GM19452 (cell line): ENCODE results near the gene GALNT14.

Experiments
- ATAC-seq: cut with Tn5 transposase; IDR thresholded peaks from one replicate; pipeline ENCODE4 v1.9.1; 2021; ENCODE audit not compliant: unreplicated experiment

The GALNT14 gene

DNA sequence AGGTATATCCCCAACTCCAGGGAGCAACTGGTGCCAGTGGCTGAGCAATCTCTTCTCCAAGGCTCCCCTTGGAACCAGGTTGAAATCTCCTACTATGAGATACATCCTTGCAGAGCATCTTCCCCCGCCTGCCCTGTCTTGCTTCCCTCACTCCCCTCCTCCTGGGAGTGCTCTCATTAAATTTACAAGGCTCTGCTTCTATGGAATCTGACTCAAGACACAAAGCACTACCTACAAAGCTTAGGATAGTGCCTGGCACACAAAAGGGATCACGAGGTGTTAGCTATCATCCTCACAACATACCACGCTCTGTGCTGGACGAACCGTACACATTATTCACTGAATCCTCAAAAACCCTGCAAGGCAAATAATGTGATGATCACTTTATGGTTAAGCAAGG is 121.6 kb downstream of the GALNT14 start:
- ATAC-seq, result no peak

DNA sequence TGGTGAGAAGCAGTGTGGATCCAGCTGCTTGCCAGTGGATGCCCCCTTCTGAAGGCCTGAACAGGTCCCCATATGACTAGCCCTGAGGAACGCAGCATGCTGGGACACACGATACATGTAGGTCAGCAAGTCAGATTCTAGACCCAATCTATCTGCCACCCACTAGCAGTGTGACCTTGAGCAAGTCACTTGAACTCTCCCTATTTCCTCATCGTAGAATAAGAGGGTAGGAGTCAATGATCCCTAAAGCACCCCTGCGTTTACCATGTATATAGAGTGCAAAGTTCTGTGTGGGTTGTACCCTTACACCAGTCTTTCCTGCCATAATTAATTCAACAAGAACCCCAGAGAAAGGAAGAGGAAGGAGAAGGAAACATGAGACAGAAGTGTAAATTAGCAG is 123.7 kb downstream of the GALNT14 start:
- no peak for ATAC-seq

DNA sequence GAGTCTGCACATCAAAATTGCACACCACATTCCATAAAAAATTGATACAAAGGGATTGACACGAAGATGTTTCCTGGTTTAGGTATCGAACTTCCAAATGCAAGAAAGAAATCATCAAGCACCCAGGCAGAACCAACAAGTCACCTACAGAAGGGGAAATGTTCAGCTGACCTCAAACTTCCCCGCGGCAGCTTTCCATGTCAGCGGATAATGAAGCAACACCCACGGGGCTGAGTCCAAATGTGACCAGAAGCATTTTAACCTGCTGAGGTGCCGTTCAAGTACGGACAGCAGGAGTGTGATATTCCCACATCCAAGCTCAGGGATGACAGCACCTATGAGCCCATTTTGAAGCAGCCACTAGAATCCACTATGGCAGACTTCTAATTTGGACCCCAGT is 124.9 kb downstream of the GALNT14 start:
- no peak for ATAC-seq

DNA sequence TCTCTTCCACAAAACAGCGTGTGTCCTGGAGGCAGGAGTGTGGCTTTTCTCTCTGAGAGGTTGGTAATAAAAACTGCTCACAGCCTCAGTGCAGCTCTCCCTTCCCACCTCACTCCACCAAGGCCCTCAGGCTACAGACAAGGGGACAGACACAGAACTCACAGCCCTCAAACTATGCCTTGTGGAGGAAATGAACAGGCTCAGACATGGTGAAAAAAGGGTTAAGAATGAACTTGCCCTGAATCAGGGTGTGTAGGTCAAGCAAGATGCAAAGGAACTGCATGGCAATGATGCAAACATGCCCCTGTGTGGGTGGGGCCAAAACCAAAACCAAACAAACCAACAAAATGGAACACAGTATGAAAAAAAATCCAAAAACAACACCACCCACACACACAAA is 125.8 kb downstream of the GALNT14 start:
- ATAC-seq, result no peak

DNA sequence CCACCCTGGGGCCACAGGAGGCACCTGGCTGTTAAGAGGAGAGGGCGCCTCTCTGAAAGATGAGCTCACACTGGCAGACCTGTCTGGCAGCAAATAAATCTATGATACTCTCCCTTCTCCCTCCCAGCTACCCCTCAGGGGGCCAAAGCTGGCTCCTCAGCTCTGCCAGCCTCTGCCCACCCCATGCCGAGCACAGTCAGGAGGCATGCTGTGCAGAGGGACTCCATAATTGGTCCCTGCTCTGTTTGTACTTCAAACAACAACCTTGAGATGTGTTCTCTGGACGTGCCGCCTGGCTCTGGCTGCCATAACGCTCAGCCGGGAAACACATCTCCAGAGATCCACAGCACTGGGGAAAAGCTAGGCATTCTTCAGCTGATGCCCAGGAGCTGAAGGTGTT is 126.7 kb downstream of the GALNT14 start:
- no peak for ATAC-seq

DNA sequence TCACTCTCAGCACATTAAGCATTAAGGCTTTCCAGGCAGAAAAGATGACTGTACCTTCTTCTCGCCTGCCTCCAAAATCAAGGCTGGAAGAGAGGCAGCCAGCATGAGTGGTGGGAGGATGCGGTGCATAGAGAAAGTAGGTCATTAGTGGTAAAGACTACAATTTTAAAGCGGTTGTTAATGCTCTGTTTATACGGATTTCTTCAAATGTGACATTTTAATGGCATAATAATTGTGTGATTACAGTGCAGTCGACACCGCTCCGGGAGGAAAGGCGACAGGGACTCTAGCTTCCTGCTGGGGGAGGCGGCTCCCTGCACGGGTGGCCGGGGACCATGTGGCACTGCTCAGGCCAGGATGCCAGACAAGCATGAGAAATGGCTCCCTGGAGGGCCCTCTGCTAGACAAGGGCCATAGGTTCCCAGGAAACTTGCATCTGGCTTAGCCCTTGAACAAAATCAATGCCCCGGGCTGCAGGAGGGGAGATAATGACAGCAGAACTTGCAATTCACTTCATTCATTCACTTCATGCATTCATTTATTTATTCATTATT is 129.6 kb downstream of the GALNT14 start:
- no peak for ATAC-seq

DNA sequence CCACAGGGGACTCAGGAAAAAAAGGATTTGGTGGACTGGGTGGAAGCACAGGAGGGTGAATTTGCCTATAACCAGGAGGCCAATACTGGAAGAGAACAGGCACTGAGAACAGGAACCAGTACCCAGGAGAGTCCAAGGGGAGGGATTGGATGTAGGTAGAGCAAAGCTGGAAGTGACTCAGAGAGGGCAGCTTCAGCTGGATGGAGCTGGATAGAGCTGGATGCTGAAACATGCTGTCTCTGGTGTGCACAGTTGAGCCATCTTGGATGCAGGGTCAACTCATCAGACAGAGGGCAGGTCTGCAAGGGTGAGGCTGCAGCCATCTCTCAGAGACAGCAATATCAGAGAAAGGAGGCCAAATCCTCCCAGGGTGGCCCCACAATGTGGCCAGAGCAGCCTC is 134.0 kb downstream of the GALNT14 start:
- ATAC-seq, result no peak

DNA sequence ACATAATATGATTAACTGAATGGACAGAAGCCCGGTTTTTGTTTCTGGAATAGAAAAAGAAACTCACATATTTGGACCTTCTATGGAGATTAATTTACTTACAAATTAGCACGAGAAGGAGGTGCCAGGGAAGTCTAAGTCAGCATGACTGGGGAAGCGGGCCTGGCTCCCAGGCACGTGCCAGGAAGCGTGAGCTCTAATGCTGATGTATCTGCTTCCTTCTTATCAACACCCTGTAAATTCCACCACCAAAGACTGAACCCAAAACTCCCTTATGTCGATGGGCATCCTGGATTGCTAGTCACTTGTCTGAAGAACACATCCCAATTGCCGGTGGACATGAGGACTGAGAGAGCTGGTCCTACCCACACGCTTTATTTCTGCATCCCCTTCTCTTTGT is 134.5 kb downstream of the GALNT14 start:
- no peak for ATAC-seq

DNA sequence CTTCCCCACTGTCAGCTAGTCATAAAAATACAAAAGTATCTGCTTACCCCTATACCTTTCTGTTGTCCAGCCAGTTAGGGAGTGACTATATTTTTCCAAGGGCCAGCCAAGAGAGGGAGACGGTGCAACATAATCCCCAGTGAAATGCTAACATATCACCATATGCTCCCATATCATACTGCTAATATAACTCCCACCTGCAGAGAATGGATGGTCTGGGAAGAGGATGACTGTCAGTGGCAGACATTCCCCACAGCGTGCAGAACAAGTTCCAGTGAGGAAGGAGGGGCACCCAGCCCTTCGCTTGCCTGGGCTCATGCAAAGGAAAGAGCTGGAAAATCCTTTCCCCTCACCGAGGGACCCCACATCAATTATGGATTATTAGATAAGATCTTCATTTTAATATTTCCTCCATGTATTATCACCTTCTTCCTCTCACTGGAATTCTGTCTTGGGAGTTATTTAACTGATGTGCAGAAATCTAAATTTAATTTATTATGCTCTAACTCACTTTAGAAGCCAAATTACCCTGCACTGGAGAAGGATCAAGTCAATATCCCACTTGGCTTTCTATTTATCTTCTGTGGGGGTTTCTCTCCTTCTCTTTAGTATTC is 135.6 kb downstream of the GALNT14 start:
- no peak for ATAC-seq

DNA sequence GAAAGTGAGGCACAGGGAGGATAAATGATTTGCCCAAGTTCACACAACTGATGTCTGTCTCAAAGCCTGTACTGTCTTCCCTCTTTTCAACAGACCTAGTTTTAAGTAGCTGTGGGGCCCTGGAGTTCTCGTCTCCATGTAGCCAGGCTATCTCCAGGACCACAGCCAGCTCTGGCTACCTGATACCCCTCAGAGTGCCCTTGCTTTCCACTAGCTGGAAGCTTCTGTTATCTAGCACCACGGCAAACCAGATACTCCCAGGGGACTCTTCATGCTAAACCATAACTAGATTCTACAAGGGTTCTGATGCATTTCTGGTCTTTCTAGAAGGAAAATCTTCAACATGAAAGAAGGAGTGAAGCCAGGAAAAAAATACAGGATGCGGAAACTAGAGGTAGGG is 137.3 kb downstream of the GALNT14 start:
- no peak for ATAC-seq

DNA sequence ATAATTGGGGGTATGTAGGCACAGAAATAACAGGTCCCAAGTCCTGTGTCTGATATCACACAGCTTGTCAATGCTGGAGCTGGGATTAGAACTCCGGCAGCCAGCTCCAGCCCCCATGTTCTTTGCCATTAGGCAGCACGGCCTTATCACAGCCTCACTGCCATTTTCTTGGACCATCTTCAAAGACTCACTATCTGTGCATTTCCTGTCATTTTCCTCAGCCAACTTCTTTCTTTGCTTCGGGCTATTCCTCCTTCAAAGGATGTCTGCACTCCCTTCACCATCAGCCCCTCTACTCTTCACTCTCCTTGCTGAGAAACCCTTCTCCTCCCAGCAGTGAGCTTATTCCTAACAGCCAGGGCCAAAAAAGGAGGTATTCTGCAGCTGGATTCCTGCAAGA is 139.6 kb downstream of the GALNT14 start:
- no peak for ATAC-seq

DNA sequence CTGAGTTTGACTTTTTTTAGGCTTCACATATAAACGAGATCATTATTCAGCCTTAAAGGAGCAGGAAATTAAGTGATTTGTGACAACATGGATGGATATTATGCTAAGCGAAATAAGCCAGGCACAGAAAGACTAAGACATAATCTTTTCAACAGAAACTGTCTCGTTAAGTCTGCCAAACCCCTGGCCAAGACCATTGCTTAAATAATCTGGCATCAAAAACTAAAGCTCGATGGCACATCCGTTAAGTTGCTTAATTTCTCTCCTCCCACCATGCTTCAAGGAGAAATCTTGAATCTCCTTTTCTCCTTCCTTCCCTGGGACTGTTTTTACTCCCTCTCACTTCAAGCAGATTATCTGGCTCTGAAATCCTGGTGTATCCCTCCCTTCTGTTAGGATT is 140.3 kb downstream of the GALNT14 start:
- ATAC-seq, result no peak

DNA sequence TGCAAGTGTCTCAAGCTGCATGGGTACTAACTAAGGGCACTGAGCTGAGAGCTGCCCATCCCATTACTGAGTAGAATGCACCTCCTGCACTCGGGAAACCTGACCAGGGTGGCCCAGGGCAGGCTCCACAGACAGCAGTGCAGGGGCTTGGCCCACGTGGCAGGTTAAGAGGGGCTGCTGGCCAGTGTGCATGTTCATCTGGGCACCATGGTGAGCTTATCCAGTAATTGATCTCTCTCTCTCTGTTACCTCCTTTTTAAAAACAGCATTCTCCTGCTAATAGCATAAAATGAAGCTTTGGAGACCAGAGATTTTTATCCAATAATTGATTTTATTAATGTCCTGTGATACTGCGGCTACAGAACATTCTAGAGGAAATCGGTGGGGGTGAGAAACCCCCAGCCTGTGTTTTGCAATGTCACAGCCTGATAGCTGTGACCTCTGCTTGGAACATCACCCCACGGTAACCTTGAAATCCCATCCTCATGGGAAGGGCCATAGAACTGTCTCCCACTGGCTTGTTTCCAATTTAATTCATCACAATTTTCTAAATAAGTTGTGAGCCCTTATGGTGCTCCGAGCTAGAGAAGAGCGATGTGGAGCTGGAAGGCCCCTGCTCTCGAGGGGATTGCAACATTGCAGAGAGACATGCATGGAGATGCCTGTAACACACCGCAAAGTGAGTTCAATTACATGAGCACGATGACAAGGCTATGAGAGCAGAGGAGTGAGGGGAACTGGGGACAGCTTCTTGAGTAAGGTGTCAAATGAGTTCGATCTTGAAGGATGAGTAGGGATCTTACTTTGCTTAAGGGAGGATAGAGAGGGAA is 143.8 kb downstream of the GALNT14 start:
- no peak for ATAC-seq

DNA sequence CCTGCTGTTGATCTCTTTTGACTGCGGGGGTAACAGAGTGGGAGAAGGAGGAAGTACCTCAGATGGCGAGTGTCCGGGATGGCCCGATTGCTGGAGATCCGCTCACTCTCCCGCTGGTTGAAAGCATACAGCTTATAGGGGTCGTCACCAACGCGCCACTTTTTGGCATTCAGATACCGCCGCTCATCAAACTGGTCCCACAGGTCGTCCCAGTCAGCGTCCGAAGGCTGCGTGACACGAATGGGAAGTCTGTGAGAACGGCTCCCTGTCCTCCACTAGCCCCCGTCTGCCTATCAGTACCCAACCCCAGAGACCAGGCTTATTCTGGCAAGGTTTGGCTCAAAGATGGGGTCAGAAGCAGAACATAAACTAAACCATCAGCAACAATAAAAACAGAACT is 145.5 kb downstream of the GALNT14 start:
- ATAC-seq, result no peak

DNA sequence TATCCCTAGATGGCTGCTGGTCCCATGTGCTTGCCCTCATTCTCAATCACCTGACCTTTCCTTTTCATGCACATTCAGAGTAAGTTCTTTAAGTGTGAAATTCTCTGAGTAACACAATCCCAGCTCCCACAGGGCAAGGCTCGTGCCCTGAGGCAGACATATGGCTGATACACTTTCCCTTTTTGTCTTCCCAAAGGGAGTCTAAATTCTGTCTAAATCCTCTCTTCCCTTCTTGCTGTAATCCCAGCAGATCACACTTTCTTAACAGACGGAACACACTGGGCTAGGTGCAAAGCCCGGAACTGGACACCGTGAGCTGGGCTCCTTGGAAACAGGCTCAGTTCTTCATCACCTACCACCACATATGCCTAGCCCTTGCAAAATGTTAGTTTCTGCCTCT is 147.6 kb downstream of the GALNT14 start:
- no peak for ATAC-seq

DNA sequence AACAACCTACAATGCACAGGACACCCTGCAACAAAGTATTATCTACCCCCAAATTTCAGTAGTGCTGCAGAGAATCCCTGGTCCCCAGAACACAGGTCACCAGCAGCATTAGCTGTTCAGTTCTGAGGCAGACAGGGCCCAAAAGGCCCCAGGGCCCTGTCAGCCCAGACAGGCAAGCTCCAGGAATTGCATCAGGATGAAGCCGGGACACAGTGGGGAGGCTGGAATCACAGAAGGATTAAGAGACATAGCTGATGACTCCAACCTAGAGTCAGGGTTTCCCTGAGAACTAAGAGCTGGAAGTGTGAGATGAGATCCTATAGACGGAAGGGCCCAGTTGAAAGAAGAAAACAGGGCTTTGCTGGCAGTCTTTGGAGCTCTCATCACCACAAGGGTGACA is 148.1 kb downstream of the GALNT14 start:
- ATAC-seq, result no peak

DNA sequence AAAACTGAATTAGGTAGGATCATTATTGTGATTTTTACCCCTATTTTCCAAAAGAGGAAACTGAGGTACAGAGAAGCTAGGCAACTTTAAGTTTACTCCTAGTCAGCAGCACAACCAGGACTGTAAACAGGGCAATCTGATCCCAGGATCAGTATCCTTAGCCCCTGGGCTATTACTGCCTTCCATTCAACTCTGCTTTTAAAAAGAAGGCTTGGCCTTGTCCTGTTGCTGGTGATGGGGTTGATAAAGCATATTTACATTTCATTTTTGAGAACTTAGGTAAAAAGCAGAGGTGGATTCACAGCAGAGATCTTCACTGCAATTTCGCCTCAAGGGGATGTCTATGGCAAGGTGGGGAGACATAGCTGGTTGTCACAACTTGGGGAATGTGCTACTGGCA is 148.5 kb downstream of the GALNT14 start:
- ATAC-seq, result no peak

DNA sequence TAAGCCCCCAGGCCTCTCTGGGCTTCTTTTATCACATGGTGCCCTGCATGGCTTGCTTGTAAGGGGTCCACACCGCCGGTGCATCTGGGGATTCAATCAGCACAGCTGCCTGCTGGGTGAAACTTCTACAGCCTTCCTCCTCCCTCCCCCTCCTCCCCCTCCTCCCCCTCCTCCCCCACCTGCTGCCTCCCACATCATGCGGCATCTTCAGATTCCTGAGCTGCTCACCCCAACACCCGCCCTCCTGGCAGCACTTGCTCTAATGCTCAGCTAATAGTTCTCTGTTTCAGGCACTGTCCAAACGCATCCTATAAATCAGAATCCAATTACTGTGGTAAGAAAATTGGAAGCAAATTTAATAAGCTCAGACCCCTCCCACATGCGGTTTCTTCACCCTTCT is 150.7 kb downstream of the GALNT14 start:
- ATAC-seq, result no peak

DNA sequence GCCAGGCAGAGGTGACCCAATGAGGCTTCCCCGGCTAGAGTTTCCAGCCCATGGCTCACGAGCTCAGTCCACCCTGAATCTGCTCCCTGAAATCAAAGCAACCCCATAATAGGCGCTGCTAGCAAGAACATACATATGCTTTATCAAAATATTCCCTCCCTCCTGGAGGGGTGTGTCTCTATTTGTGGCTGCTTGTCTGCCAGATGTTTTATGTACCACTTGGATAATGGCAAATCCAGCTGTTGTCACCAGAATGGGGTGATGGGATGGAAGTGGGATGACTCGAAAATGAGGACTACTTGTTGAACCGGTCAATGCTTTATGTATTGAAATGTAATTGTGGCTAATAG is 152.0 kb downstream of the GALNT14 start:
- ATAC-seq, result no peak

DNA sequence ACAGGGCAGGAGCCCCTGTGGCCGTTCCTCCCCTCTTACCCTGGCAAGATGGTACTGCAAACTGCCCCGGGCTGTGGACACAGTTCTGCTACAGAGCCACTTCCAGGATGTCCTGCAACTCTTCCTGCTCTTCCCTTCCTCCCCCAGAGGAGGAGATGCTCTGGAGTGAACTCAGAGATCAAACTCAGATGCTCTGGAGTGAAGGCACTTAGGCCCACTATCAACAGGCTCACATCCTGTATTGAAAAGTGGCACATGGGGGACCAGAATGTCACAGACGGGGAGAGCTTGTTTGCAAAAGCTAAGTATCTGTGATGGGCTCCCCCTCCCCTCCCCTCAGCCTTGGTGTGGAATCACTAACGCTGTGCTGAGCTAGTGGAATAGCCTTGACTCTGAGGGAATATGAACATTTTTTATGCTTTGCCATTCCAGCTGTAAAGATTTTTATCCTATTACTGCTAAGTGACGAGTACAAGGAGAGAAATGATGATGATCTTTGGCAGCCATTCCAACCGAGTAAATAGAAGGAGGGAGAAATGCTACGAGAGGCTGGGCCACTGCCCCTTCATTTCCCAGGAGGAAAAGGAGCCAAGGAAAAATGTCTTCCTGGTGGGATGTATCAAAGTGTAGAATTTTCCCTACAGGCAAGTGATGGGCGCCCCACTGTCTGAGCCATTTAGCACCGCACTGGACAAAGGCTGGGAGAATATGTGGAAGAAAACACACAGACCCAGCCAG is 152.6 kb downstream of the GALNT14 start:
- no peak for ATAC-seq

DNA sequence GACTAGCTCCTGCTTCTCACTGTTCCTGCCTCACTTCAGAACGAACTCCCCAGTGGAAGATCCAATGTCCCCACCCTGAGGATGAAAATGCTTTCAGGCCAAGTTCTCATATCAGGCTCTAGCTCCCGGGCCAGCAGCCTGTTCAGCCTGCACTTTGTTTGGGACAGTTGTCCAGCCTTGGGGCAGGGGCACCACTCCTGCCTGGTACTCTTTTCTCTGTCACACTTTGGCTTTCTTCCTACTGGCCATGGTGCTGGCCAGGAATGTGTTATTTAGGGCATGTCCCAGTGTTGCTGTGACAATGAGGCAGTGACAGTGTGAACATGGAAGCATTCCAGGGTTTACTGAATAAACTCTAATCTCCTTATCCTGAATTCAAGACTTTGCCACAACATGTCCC is 154.1 kb downstream of the GALNT14 start:
- ATAC-seq, result no peak

DNA sequence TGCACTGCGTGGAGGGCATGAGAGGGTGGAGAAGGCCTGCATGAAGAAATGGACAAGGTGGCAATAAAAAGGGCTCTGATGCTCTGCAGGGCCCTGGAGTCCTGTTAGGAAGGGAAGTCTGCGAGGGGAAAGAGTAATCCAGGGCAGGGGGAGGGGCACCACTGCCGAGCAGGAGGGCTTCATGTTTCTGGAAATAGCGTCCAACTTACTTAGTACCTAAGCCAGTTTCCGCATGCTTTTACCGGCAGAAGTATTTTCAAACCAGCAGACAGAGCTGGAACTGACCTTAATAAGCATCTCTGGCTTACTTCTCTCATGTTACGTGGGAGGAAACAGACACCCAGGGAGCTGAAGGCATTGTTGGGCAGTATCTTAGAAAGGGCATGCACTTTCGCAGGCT is 156.7 kb downstream of the GALNT14 start:
- no peak for ATAC-seq
